T-helper 2 cell treated with Interferon-gamma antibody and Interleukin-4, amounts not matched to agents 5 μg/mL and 100 μg/mL, for 36 hours (primary cell): ENCODE data around the gene WDR62.

Experiments used
- DNase-seq: peaks from one replicate; pipeline ENCODE4 v3.0.0; 2021; ENCODE audit warnings: low spot score
- H3K27ac Mint-ChIP-seq: one replicate; pipeline ENCODE4 v1.8.0; 2021; ENCODE audit warnings: mild to moderate bottlenecking, mixed read lengths
- H3K27me3 Mint-ChIP-seq: one replicate; pipeline ENCODE4 v1.8.0; 2021; ENCODE audit warnings: low read depth, mixed read lengths
- H3K36me3 Mint-ChIP-seq: one replicate; pipeline ENCODE4 v1.8.0; 2021; ENCODE audit warnings: low read depth, mixed read lengths
- H3K4me1 Mint-ChIP-seq: one replicate; pipeline ENCODE4 v1.8.0; 2021; ENCODE audit warnings: low read depth, mixed read lengths
- H3K4me3 Mint-ChIP-seq: one replicate; pipeline ENCODE4 v1.8.0; 2022; ENCODE audit warnings: mild to moderate bottlenecking, moderate library complexity, mixed read lengths
- H3K9me3 Mint-ChIP-seq: one replicate; pipeline ENCODE4 v1.8.0; 2021; ENCODE audit warnings: mixed read lengths

The WDR62 gene

DNA sequence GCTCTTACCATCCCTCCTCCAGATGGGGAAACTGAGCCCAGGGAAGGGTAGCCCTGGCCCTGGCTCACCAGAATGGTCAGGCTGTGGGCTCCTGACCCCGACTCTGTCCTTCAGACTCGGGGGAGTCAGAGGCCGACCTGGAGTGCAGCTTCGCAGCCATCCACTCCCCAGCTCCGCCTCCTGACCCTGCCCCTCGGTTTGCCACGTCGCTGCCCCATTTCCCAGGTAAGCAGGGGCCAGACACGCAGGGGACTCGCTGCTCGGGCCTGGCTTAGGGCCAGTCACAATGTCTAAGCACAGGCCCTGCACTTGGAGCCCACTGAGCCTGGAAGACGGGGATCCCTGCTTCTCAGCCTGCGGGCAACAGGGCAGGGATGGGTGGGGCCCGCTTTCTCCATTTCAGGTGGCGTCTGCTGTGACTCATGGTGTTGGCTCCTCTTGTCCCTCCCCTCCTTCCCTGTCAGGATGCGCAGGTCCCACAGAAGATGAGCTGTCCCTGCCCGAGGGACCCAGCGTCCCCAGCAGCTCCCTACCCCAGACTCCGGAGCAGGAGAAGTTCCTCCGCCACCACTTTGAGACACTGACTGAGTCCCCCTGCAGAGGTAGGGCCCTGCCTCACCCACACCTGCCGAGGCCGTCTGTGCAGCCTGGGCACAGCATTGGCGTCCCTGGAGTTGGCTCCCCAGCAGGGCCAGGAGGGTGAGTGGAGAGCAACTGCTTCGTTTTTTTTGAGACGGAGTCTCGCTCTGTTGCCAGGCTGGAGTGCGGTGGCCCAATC is 47.0 kb downstream of the WDR62 start:
- Mint-ChIP-seq H3K27ac (no peak overlapping the region), H3K4me1 (no peaks in the 10 kb centered on the region), H3K9me3 (no peaks in the 10 kb centered on the region), H3K27me3 (no peaks in the 10 kb centered on the region), H3K4me3 (no peak overlapping the region), H3K36me3 (peaks cover 36% of the 10 kb centered on the region)
- DNase-seq = no peak

DNA sequence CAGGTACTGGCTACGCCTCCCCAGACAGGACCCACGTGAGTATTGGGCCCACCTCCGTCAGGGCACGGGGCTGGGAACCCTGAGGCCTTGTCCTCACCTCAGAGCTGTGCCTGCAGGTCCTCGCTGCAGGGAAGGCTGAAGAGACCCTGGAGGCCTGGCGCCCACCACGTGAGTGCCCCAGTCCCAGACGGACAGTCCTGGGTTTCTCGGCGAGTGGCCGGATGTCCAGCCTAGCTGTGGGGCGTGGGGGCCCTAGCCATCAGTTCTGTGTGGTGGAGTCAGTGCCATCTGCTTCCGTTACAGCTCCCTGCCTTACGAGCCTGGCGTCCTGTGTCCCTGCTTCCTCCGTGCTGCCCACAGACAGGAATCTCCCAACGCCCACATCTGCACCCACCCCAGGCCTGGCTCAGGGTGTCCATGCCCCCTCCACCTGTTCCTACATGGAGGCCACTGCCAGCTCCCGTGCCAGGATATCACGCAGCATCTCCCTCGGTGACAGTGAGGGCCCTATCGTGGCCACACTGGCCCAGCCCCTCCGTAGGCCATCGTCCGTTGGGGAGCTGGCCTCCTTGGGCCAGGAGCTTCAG is 48.4 kb downstream of the WDR62 start:
- DNase-seq = no peak
- Mint-ChIP-seq H3K4me3 (no peak overlapping the region), H3K27ac (no peak overlapping the region), H3K36me3 (peaks cover 34% of the 10 kb centered on the region), H3K27me3 (no peaks in the 10 kb centered on the region), H3K4me1 (no peaks in the 10 kb centered on the region), H3K9me3 (no peaks in the 10 kb centered on the region)

DNA sequence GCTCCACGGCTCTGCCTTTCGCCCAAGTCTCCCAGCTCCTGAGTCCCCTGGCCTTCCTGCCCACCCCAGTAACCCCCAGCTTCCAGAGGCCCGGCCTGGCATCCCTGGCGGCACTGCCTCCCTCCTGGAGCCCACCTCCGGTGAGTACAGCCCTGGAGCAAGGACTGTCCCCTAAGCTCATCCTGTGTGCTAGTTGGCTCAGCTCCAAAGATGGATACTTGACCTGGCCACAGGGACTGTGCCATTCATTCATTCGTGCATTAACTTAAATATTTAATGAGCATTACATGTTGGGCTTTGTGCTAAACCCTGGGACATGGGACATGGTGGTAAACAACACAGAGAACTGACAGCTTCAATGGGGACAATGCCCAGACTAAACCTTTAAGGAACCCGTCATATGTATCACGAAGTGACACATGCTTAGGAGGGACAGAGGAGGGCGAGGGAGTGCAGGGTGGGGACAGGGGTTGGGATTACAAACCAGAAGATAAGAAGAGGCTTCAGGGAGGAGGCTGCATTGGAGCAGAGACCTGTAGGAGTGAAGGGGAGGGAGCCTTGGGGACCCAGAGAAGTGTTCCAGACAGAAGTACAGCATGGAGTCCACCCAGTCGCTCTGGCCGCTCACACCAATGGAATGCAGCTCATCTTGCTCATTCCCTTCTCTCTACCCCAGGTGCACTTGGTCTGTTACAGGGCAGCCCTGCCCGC is 49.3 kb downstream of the WDR62 start:
- no peak for DNase-seq
- Mint-ChIP-seq H3K4me3 (no peak overlapping the region), H3K27me3 (no peaks in the 10 kb centered on the region), H3K4me1 (no peaks in the 10 kb centered on the region), H3K27ac (no peak overlapping the region), H3K9me3 (no peaks in the 10 kb centered on the region), H3K36me3 (peaks cover 29% of the 10 kb centered on the region)

DNA sequence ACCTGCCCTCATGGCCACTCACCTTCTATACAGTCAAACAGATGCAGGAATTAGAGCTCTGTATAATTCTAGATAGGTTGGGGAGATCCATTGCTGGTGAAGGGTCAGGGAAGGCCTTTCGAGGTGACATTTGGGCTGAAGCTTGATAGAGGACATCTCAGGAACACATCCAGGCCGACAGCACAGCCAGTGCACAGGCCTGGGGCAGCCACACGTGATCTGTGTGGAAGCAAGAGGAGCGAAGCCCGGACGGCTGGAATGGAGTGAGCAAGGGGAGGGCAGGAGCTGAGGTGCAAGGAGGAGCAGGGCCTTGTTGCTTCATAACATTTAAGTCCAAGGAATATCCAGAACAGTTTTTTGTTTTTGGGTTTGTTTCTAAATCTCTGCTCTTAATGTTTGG is 51.7 kb downstream of the WDR62 start:
- Mint-ChIP-seq H3K36me3 (peaks cover 29% of the 10 kb centered on the region), H3K9me3 (no peaks in the 10 kb centered on the region), H3K4me3 (no peak overlapping the region), H3K27me3 (no peaks in the 10 kb centered on the region), H3K27ac (peak overlapping the region; percentile 6), H3K4me1 (no peaks in the 10 kb centered on the region)
- DNase-seq = no peak

DNA sequence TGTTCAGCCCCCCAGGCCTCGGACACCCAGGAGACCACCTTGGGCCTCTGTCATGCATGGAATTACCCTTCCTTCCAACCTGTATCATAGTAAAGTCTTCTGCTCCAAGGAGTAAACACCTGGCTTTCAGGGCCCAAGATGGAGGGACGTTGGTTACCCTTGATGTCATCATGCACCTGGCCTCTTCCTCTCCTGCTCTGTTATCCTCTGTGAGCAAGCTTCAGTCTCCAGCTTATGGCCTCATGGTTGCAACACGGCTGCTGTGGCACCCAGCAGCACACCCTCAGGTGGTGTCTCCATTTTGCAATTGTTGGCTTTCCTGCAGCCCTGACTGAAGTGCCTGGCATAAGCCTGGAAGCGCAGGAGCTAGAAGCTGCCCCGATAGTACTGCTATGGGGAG is 52.3 kb downstream of the WDR62 start:
- Mint-ChIP-seq H3K4me3 (no peak overlapping the region), H3K27ac (no peak overlapping the region), H3K36me3 (peaks cover 30% of the 10 kb centered on the region), H3K4me1 (no peaks in the 10 kb centered on the region), H3K27me3 (no peaks in the 10 kb centered on the region), H3K9me3 (no peaks in the 10 kb centered on the region)
- no peak for DNase-seq

DNA sequence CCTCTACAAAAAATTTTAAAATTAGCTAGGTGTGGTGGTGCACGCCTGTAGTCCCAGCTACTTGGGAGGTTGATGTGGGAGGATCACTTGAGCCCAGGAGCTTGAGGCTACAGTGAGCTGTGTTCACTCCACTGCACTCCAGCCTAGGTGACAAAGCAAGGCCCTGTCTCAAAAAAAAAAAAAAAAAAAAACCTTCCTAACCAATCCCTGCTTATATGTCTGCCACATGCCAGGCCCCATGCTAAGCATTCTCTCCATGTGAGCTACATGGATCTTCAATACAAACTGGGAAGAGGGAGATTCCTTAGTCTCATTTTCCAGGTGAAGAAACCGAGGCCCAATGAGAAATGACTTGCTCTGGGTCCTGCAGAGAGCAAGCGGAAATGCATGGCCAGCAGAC is 54.0 kb downstream of the WDR62 start:
- peaks cover 6% of the 10 kb centered on the region for H3K4me1 Mint-ChIP-seq
- H3K27ac Mint-ChIP-seq = no peak overlapping the region
- H3K27me3 Mint-ChIP-seq = no peaks in the 10 kb centered on the region
- H3K9me3 Mint-ChIP-seq = no peaks in the 10 kb centered on the region
- no peak overlapping the region for H3K4me3 Mint-ChIP-seq
- H3K36me3 Mint-ChIP-seq = peaks cover 22% of the 10 kb centered on the region
- no peak for DNase-seq

DNA sequence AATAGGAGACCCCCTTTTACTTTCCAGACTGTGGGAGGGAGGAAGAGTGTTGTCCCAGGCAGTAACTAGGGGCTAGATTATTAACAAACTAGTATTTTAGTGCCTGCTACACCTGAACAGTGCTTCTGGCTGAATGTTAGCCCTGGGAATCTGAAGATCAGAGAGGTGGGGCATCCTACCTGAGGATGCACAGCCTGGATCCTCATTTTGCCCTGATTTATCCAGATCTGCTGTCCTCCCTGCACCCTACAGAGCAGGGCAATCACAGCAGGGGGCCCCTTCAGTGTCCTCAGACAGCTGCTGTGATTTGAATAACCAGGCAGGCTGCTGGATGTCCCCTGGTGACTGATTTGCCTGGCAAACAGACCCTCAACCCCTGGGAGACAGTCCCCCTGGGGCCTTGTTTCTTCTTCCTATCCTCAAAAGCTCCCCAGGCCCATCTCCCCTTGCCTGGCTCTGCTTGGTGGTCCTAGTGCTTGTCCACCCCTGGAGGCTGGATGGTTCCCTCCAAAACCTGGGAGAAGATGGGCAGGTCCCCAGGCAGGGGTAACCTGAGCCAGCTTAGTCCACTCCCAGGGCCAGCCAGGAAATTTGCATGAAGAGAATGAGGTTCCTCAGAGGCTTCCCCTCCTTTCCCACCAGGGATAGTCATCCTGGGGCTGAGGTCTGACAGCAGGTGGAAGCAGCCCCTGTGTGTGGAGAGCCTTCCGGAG is 55.9 kb downstream of the WDR62 start, which contains the start of gene OVOL3:
OVOL3 (plus strand) TSS at position 657 of the 713 bp plus-strand sequence. CDS start 60 bp downstream, outside the sequence.
- Mint-ChIP-seq H3K4me1 (peaks cover 13% of the 10 kb centered on the region), H3K9me3 (no peaks in the 10 kb centered on the region), H3K27me3 (peaks cover 5% of the 10 kb centered on the region), H3K27ac (no peak within 1 kb of the TSS), H3K36me3 (peaks cover 18% of the 10 kb centered on the region), H3K4me3 (no peak within 1 kb of the TSS)
- DNase-seq = no peak

DNA sequence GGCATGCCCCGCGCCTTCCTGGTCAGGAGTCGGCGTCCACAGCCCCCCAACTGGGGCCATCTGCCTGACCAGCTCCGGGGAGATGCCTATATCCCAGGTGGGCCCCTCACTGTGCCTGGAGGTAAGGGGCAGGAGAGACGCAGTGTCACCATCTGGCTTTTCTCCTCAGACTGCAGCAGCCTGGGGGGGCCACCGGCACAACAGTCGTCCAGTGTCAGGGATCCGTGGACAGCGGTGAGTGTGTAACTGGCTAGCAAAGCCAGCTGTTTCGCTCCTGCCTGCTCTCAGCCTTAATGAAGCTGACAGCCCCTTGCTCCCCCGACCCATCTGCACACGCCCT is 56.5 kb downstream of the WDR62 start:
- H3K27me3 Mint-ChIP-seq = peaks cover 5% of the 10 kb centered on the region
- peaks cover 16% of the 10 kb centered on the region for H3K4me1 Mint-ChIP-seq
- no peak overlapping the region for H3K4me3 Mint-ChIP-seq
- no peak overlapping the region for H3K27ac Mint-ChIP-seq
- peaks cover 21% of the 10 kb centered on the region for H3K36me3 Mint-ChIP-seq
- H3K9me3 Mint-ChIP-seq = no peaks in the 10 kb centered on the region
- DNase-seq = no peak

DNA sequence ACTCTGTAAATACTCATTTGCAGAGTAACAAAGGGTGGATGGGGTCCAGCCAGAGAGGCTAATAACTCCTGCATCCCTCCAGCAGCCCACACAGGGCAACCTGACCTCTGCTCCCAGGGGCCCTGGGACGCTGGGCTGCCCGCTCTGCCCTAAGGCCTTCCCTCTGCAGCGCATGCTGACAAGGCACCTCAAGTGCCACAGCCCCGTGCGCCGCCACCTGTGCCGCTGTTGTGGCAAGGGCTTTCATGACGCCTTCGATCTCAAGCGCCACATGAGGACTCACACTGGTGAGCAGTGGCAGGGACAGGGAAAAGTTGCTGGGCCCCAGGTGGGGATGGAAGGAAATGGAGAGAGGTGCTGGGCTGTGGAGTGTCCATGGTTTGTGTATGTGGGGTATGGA is 58.0 kb downstream of the WDR62 start:
- Mint-ChIP-seq H3K4me1 (peaks cover 23% of the 10 kb centered on the region), H3K4me3 (peak overlapping the region; percentile 96)

DNA sequence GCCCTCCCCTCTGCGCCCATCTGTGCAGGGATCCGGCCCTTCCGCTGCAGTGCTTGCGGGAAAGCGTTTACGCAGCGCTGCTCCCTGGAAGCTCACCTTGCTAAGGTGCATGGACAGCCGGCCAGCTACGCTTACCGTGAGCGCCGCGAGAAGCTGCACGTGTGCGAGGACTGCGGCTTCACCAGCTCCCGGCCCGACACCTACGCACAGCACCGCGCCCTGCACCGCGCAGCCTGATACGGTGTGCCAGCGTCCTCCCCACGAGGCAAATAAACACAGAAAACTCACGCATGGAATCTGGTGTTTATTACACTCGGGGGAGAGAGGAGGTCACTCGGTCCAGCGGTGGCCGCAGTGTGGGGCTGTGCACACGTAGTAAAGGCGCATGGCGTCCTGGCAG is 58.7 kb downstream of the WDR62 start:
- Mint-ChIP-seq H3K9me3 (no peaks in the 10 kb centered on the region), H3K36me3 (peaks cover 30% of the 10 kb centered on the region), H3K27ac (peak overlapping the region; percentile 52), H3K27me3 (peaks cover 5% of the 10 kb centered on the region), H3K4me1 (peaks cover 26% of the 10 kb centered on the region), H3K4me3 (peak overlapping the region; percentile 96)
- no peak for DNase-seq

More for the DNA sequence above, 58.0 kb downstream of the WDR62 start:
- Mint-ChIP-seq H3K27me3 (peaks cover 5% of the 10 kb centered on the region), H3K36me3 (peaks cover 25% of the 10 kb centered on the region), H3K27ac (peak overlapping the region; percentile 71), H3K9me3 (no peaks in the 10 kb centered on the region)
- DNase-seq = no peak

DNA sequence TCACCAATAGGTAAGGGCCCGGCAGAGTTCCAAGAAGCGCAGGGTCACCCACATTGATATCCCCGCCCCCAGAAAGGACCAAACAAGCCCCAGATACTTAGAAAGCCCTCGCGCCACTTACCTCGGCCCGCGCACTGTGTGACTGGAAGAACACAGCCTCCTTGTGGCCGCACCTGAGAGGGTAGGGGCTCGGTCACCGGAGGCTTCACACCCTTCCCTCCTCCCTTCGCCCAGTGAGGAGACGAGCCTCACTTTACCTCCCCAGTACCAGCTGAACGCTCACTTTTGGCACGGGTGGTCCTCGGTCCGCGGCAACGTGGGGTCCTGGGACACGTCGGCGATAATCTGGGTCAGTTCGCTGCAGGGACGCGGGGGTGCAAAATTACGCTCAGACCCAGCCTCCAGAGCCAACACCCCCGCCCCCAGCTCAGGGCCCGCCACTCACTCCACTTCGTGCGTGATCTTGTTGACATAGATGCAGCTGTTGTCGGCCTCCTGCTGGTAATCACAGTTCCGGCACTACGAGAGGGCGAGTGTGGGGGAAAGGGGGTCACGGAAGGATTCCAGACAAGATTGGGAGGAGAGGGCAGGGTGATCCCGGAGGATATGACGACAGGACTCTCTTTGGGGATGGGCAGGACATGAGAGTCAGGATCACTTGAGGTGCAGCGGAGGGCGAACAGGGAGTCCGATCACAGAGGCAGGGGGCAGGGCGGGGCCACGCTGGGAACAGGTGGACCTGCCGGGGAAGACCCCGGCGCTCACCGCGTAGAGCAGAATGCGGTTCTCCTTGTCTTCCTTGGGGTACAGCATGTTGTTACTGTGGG is 59.4 kb downstream of the WDR62 start:
- H3K36me3 Mint-ChIP-seq = peaks cover 35% of the 10 kb centered on the region
- no peak for DNase-seq
- peak overlapping the region; percentile 99 for H3K27ac Mint-ChIP-seq
- peak overlapping the region; percentile 96 for H3K4me3 Mint-ChIP-seq
- H3K4me1 Mint-ChIP-seq = peaks cover 26% of the 10 kb centered on the region
- H3K27me3 Mint-ChIP-seq = peaks cover 5% of the 10 kb centered on the region
- no peaks in the 10 kb centered on the region for H3K9me3 Mint-ChIP-seq

DNA sequence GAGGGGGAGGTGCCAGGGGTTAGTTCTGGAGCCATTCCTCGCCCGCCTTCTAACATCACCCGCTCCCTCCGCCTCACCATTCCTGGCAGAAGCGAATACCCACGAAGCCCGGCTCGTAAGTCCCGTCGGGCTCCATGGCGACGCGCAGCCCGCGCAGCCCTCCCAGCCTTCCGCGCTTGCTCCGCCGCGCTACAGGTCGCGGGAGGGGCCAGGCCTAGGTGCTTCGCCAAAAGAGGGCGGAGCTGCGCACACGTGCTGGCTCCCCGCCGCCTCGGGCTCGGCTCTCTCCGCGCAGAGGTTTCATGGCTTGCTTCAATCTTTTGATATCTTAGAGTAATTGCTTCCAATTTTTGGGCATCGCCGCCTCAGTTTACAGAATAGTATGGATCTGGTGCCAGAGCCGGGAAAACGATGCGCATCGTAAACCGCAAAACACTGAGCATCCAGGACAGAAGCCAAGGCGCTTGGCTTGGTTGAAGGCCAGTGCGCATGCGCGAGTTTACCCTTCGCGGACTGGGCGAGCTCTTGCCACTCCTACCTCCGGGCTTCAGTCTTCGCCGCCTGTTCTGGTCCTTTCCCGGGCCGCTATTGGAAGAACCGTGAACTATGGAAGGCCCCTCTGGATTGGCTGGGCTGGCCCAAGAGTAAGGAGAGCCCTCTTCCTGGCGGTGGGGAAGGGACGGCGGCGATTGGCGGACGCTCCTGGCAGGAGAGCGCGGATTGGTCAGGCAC is 60.2 kb downstream of the WDR62 start, which contains the start of gene POLR2I:
POLR2I (minus strand) TSS at position 155 of the 732 bp plus-strand sequence; CDS start at position 136, 19 bp downstream.
- H3K4me1 Mint-ChIP-seq = peaks cover 27% of the 10 kb centered on the region

More for the DNA sequence above, 60.2 kb downstream of the WDR62 start, which contains the start of gene POLR2I:
- peaks cover 5% of the 10 kb centered on the region for H3K27me3 Mint-ChIP-seq
- DNase-seq = peak; percentile 99
- peak within 1 kb of the TSS; percentile 99 for H3K27ac Mint-ChIP-seq
- H3K9me3 Mint-ChIP-seq = no peaks in the 10 kb centered on the region
- H3K4me3 Mint-ChIP-seq = peak within 1 kb of the TSS; percentile 96
- peaks cover 42% of the 10 kb centered on the region for H3K36me3 Mint-ChIP-seq
